ENCODE data around the gene ATP23.

- TF ChIP-seq EZH2 (IDR thresholded peaks at IDR 0.05; ENCODE audit: borderline replicate concordance, low read depth, low read length, severe bottlenecking) (no peak), MAX (IDR thresholded peaks at IDR 0.05; ENCODE audit: insufficient read depth, insufficient read length) (no peak), CTCF (IDR thresholded peaks at IDR 0.05; ENCODE audit: extremely low read depth in 1 of 2, insufficient read depth in 1 of 2, low read depth in 1 of 2, low read length in 2 of 2) (no peak), POLR2AphosphoS5 (IDR thresholded peaks at IDR 0.05; ENCODE audit: insufficient read depth, low read depth, low read length) (no peak), POLR2A (IDR thresholded peaks at IDR 0.05; ENCODE audit: low read depth, low read length) (no peak), MYC (IDR thresholded peaks at IDR 0.05; ENCODE audit: low read depth, low read length) (no peak), GATA2 (IDR thresholded peaks at IDR 0.05; ENCODE audit: insufficient read depth, insufficient read length, low read depth, low read length) (no peak), JUN (IDR thresholded peaks at IDR 0.05; ENCODE audit: borderline replicate concordance, insufficient read depth, insufficient read length, low read depth) (no peak)
These were observed 6.0 kb upstream of the ATP23 start for GRCh38 chr12:57935331-57935730.

All from endothelial cell of umbilical vein (primary cell).